Measurements from ENCODE around the gene NPIPA5. TPM values are rescaled to one million over a fixed set of nuclear protein-coding genes. Genes with fewer than 3 reads are reported as not detected.
"Not testable (repeated sequence)": the region's sequence is repeated elsewhere in the genome, so short reads cannot be mapped to it uniquely, and the experiment has no call there.

NPIPA5 gene
- total and polyA plus RNA-seq, 2 donors, result 5.8 to 9.3 TPM

- DNase-seq (ENCODE audit: low read depth in 6 of 9, low spot score in 9 of 9); H3K4me1 ChIP-seq (ENCODE audit: control insufficient read depth in 2 of 2, insufficient read depth in 2 of 2, low read length in 2 of 2): not testable (repeated sequence)
- 97% methylated on average over 6 of the region's 6 CpGs for WGBS
These were observed 31.4 kb upstream of the NPIPA5 start for GRCh38 chr16:15409476-15409875.

GRCh38 chr16:15407756-15408155 lies 29.7 kb upstream of the NPIPA5 start:
- not testable (repeated sequence) for H3K4me1 ChIP-seq (ENCODE audit: control insufficient read depth in 2 of 2, insufficient read depth in 2 of 2, low read length in 2 of 2); H3K27me3 ChIP-seq (ENCODE audit: control insufficient read depth in 2 of 2, insufficient read depth in 1 of 2, low read length in 1 of 2); H3K27ac ChIP-seq (ENCODE audit: low read depth in 1 of 2, low read length in 1 of 2); DNase-seq (ENCODE audit: low read depth in 6 of 9, low spot score in 9 of 9); H3K36me3 ChIP-seq (ENCODE audit: control insufficient read depth in 2 of 2, insufficient read depth in 2 of 2, low read length in 1 of 2); H3K9me3 ChIP-seq (ENCODE audit: control insufficient read depth in 2 of 2, insufficient read depth in 1 of 2, low read length in 1 of 2); H3K4me3 ChIP-seq (ENCODE audit: low read length in 2 of 2)
- WGBS, result 93% methylated on average over 4 of the region's 4 CpGs

More at GRCh38 chr16:15409476-15409875, 31.4 kb upstream of the NPIPA5 start:
- H3K36me3 ChIP-seq (ENCODE audit: control insufficient read depth in 2 of 2, insufficient read depth in 2 of 2, low read length in 1 of 2); H3K27ac ChIP-seq (ENCODE audit: low read depth in 1 of 2, low read length in 1 of 2); H3K4me3 ChIP-seq (ENCODE audit: low read length in 2 of 2); H3K27me3 ChIP-seq (ENCODE audit: control insufficient read depth in 2 of 2, insufficient read depth in 1 of 2, low read length in 1 of 2); H3K9me3 ChIP-seq (ENCODE audit: control insufficient read depth in 2 of 2, insufficient read depth in 1 of 2, low read length in 1 of 2): not testable (repeated sequence)

- Histone ChIP-seq H3K9me3 (ENCODE audit: control insufficient read depth in 2 of 2, insufficient read depth in 1 of 2, low read length in 1 of 2) (no peaks in the 10 kb centered on the region), H3K4me1 (ENCODE audit: control insufficient read depth in 2 of 2, insufficient read depth in 2 of 2, low read length in 2 of 2) (no peaks in the 10 kb centered on the region), H3K36me3 (ENCODE audit: control insufficient read depth in 2 of 2, insufficient read depth in 2 of 2, low read length in 1 of 2) (no peaks in the 10 kb centered on the region), H3K27ac (ENCODE audit: low read depth in 1 of 2, low read length in 1 of 2) (no peak overlapping the region), H3K27me3 (ENCODE audit: control insufficient read depth in 2 of 2, insufficient read depth in 1 of 2, low read length in 1 of 2) (no peaks in the 10 kb centered on the region), H3K4me3 (ENCODE audit: low read length in 2 of 2) (no peak overlapping the region)
- DNase-seq (ENCODE audit: low read depth in 6 of 9, low spot score in 9 of 9), result no peak
- 79% methylated on average over 4 of the region's 4 CpGs for WGBS
These were observed 26.7 kb upstream of the NPIPA5 start for GRCh38 chr16:15404792-15405191.

GRCh38 chr16:15404091-15404490 lies 26.0 kb upstream of the NPIPA5 start:
- 99% methylated on average over 3 of the region's 3 CpGs for WGBS
- H3K27ac ChIP-seq (ENCODE audit: low read depth in 1 of 2, low read length in 1 of 2); H3K9me3 ChIP-seq (ENCODE audit: control insufficient read depth in 2 of 2, insufficient read depth in 1 of 2, low read length in 1 of 2); DNase-seq (ENCODE audit: low read depth in 6 of 9, low spot score in 9 of 9); H3K36me3 ChIP-seq (ENCODE audit: control insufficient read depth in 2 of 2, insufficient read depth in 2 of 2, low read length in 1 of 2); H3K4me1 ChIP-seq (ENCODE audit: control insufficient read depth in 2 of 2, insufficient read depth in 2 of 2, low read length in 2 of 2); H3K4me3 ChIP-seq (ENCODE audit: low read length in 2 of 2); H3K27me3 ChIP-seq (ENCODE audit: control insufficient read depth in 2 of 2, insufficient read depth in 1 of 2, low read length in 1 of 2): not testable (repeated sequence)

GRCh38 chr16:15403392-15403995 lies 25.4 kb upstream of the NPIPA5 start:
- no peaks in the 10 kb centered on the region for H3K4me1 ChIP-seq (ENCODE audit: control insufficient read depth in 2 of 2, insufficient read depth in 2 of 2, low read length in 2 of 2)
- H3K4me3 ChIP-seq (ENCODE audit: low read length in 2 of 2), result no peak overlapping the region
- 97% methylated on average over 9 of the region's 9 CpGs for WGBS
- no peaks in the 10 kb centered on the region for H3K36me3 ChIP-seq (ENCODE audit: control insufficient read depth in 2 of 2, insufficient read depth in 2 of 2, low read length in 1 of 2)
- no peak overlapping the region for H3K27ac ChIP-seq (ENCODE audit: low read depth in 1 of 2, low read length in 1 of 2)
- no peak for DNase-seq (ENCODE audit: low read depth in 6 of 9, low spot score in 9 of 9)
- no peaks in the 10 kb centered on the region for H3K27me3 ChIP-seq (ENCODE audit: control insufficient read depth in 2 of 2, insufficient read depth in 1 of 2, low read length in 1 of 2)
- no peaks in the 10 kb centered on the region for H3K9me3 ChIP-seq (ENCODE audit: control insufficient read depth in 2 of 2, insufficient read depth in 1 of 2, low read length in 1 of 2)

GRCh38 chr16:15401972-15402371 lies 23.9 kb upstream of the NPIPA5 start:
- Histone ChIP-seq H3K4me3 (ENCODE audit: low read length in 2 of 2) (no peak overlapping the region), H3K9me3 (ENCODE audit: control insufficient read depth in 2 of 2, insufficient read depth in 1 of 2, low read length in 1 of 2) (no peaks in the 10 kb centered on the region), H3K27ac (ENCODE audit: low read depth in 1 of 2, low read length in 1 of 2) (no peak overlapping the region), H3K27me3 (ENCODE audit: control insufficient read depth in 2 of 2, insufficient read depth in 1 of 2, low read length in 1 of 2) (no peaks in the 10 kb centered on the region), H3K36me3 (ENCODE audit: control insufficient read depth in 2 of 2, insufficient read depth in 2 of 2, low read length in 1 of 2) (no peaks in the 10 kb centered on the region), H3K4me1 (ENCODE audit: control insufficient read depth in 2 of 2, insufficient read depth in 2 of 2, low read length in 2 of 2) (no peaks in the 10 kb centered on the region)
- no peak for DNase-seq (ENCODE audit: low read depth in 6 of 9, low spot score in 9 of 9)
- 98% methylated on average over 3 of the region's 3 CpGs for WGBS

GRCh38 chr16:15400314-15400713 lies 22.2 kb upstream of the NPIPA5 start:
- not testable (repeated sequence) for H3K9me3 ChIP-seq (ENCODE audit: control insufficient read depth in 2 of 2, insufficient read depth in 1 of 2, low read length in 1 of 2); H3K4me3 ChIP-seq (ENCODE audit: low read length in 2 of 2); H3K4me1 ChIP-seq (ENCODE audit: control insufficient read depth in 2 of 2, insufficient read depth in 2 of 2, low read length in 2 of 2); H3K36me3 ChIP-seq (ENCODE audit: control insufficient read depth in 2 of 2, insufficient read depth in 2 of 2, low read length in 1 of 2); H3K27ac ChIP-seq (ENCODE audit: low read depth in 1 of 2, low read length in 1 of 2); DNase-seq (ENCODE audit: low read depth in 6 of 9, low spot score in 9 of 9)
- peaks cover 0 to 13% of the 10 kb centered on the region in 2 donors for H3K27me3 ChIP-seq (ENCODE audit: control insufficient read depth in 2 of 2, insufficient read depth in 1 of 2, low read length in 1 of 2)
- WGBS, result 98% methylated on average over 6 of the region's 6 CpGs

GRCh38 chr16:15399317-15399716 lies 21.2 kb upstream of the NPIPA5 start:
- Histone ChIP-seq H3K27me3 (ENCODE audit: control insufficient read depth in 2 of 2, insufficient read depth in 1 of 2, low read length in 1 of 2) (peaks cover 0 to 17% of the 10 kb centered on the region in 2 donors), H3K27ac (ENCODE audit: low read depth in 1 of 2, low read length in 1 of 2) (no peak overlapping the region), H3K4me3 (ENCODE audit: low read length in 2 of 2) (no peak overlapping the region), H3K9me3 (ENCODE audit: control insufficient read depth in 2 of 2, insufficient read depth in 1 of 2, low read length in 1 of 2) (no peaks in the 10 kb centered on the region), H3K36me3 (ENCODE audit: control insufficient read depth in 2 of 2, insufficient read depth in 2 of 2, low read length in 1 of 2) (no peaks in the 10 kb centered on the region), H3K4me1 (ENCODE audit: control insufficient read depth in 2 of 2, insufficient read depth in 2 of 2, low read length in 2 of 2) (no peaks in the 10 kb centered on the region)
- WGBS, result 97% methylated on average over 3 of the region's 3 CpGs
- no peak for DNase-seq (ENCODE audit: low read depth in 6 of 9, low spot score in 9 of 9)

- no peak overlapping the region for H3K4me3 ChIP-seq (ENCODE audit: low read length in 2 of 2)
- no peaks in the 10 kb centered on the region for H3K36me3 ChIP-seq (ENCODE audit: control insufficient read depth in 2 of 2, insufficient read depth in 2 of 2, low read length in 1 of 2)
- WGBS, result 92% methylated on average over 14 of the region's 14 CpGs
- H3K9me3 ChIP-seq (ENCODE audit: control insufficient read depth in 2 of 2, insufficient read depth in 1 of 2, low read length in 1 of 2), result no peaks in the 10 kb centered on the region
- H3K27me3 ChIP-seq (ENCODE audit: control insufficient read depth in 2 of 2, insufficient read depth in 1 of 2, low read length in 1 of 2), result peaks cover 0 to 17% of the 10 kb centered on the region in 2 donors
- no peak overlapping the region for H3K27ac ChIP-seq (ENCODE audit: low read depth in 1 of 2, low read length in 1 of 2)
- DNase-seq (ENCODE audit: low read depth in 6 of 9, low spot score in 9 of 9), result no peak
- no peaks in the 10 kb centered on the region for H3K4me1 ChIP-seq (ENCODE audit: control insufficient read depth in 2 of 2, insufficient read depth in 2 of 2, low read length in 2 of 2)
These were observed 20.7 kb upstream of the NPIPA5 start for GRCh38 chr16:15398618-15399316.

Data from thymus (tissue), 11 donors.